Stomach (tissue), 9 donors: ENCODE results near the gene CNTNAP3. TPM values are rescaled to one million over a fixed set of nuclear protein-coding genes. Genes with fewer than 3 reads are reported as not detected.
"Not testable (repeated sequence)": the region's sequence is repeated elsewhere in the genome, so short reads cannot be mapped to it uniquely, and the experiment has no call there.

Source experiments
- DNase-seq, 2 donors: peaks; one replicate each; pipeline versions ENCODE4 v3.0.0 to v3.0.0-alpha.2; 2013 to 2019
- H3K27ac ChIP-seq, 5 donors: fragments of 200-600 bp in 4 of 5; sonication (generic) in 4 of 5; one replicate each; pipeline ENCODE4 v1.5.1; 2013 to 2019; ENCODE audit warnings: mild to moderate bottlenecking in 1 of 5, moderate library complexity in 1 of 5
- H3K27me3 ChIP-seq, 3 donors: fragments of 200-600 bp; sonication (generic); one replicate each; pipeline ENCODE4 v1.5.1; 2017 to 2019; ENCODE audit warnings: mixed run types in 1 of 3
- H3K36me3 ChIP-seq, 4 donors: fragments of 200-600 bp; sonication (generic); 1 replicate in 3 of 4; 2 replicates in 1 of 4; pipeline ENCODE4 v1.5.1; 2016 to 2019
- H3K4me1 ChIP-seq, 4 donors: fragments of 200-600 bp; sonication (generic); one replicate each; pipeline ENCODE4 v1.5.1; 2016 to 2019
- H3K4me3 ChIP-seq, 4 donors: fragments of 200-600 bp; sonication (generic) in 3 of 4; one replicate each; pipeline ENCODE4 v1.5.1; 2016 to 2019; ENCODE audit warnings: mild to moderate bottlenecking in 1 of 4
- H3K9me3 ChIP-seq, 4 donors: fragments of 200-600 bp; sonication (generic); one replicate each; pipeline ENCODE4 v1.5.1; 2016 to 2019
- CTCF ChIP-seq, 7 experiments: fragments of 450-650 bp in 4 of 7; fragments of 200-600 bp in 3 of 7; sonication (generic) in 3 of 7; IDR thresholded peaks; one replicate each; pipeline ENCODE4 v1.5.1; 2016 to 2019; ENCODE audit warnings: antibody characterized with exemption in 7 of 7, control low read depth in 2 of 7, mild to moderate bottlenecking in 1 of 7
- EP300 ChIP-seq: sonication (generic); formaldehyde crosslinking; IDR thresholded peaks from one replicate; pipeline ENCODE4 v1.6.1; 2017; ENCODE audit warnings: antibody characterized with exemption
- POLR2A ChIP-seq, 4 donors: fragments of 450-650 bp; IDR thresholded peaks; one replicate each; pipeline ENCODE4 v1.6.1; 2016; ENCODE audit warnings: antibody characterized with exemption in 4 of 4, control low read depth in 2 of 4, mild to moderate bottlenecking in 1 of 4, moderate library complexity in 1 of 4
- POLR2AphosphoS5 ChIP-seq, 3 donors: sonication (generic); formaldehyde crosslinking; IDR thresholded peaks; one replicate each; pipeline ENCODE4 v1.6.1; 2016; ENCODE audit warnings: antibody characterized with exemption in 3 of 3
- WGBS, 5 donors: extraction: QIAGEN DNeasy Blood & Tissue Kit in 3 of 5; methylation state at CpG; one replicate each; pipeline versions ENCODE4 v1.1.5 to v1.1.7; 2013 to 2018; 5-methylcytosine and 5-hydroxymethylcytosine counted together
- intact Hi-C: fragments of 100-400 bp; cut with DNase I; formaldehyde crosslinking; loops from one replicate; pipeline ENCODE4 v1.15.1; 2023; ENCODE audit warnings: low total_unique reads
- polyA plus RNA-seq, 3 donors: library from polyadenylated mRNA; stranded (reverse); fragments of 200-250 nt; gene quantifications; one replicate each; pipeline ENCODE4 v1.2.3, GENCODE V29; 2013
- total RNA-seq, 5 donors: library from RNA; depleted of rRNA; stranded (reverse); fragments of >200 nt; gene quantifications; one replicate each; pipeline versions ENCODE4 v1.1.0 to v1.2.3, GENCODE V29; 2014 to 2016
- donor health status: healthy with polysubstance abuse.
- donor health status: Bipolar disorder and iron deficiency.
- donor health status: healthy.

Gene CNTNAP3
- total and polyA plus RNA-seq, 8 donors: 0.25 to 12.3 (median 2.8) TPM; not detected in 3

GRCh38 chr9:39132826-39133552 lies 155.0 kb downstream of the CNTNAP3 start:
- intact Hi-C loops, H3K4me1 ChIP-seq, H3K27ac ChIP-seq, H3K9me3 ChIP-seq, H3K4me3 ChIP-seq, H3K27me3 ChIP-seq, H3K36me3 ChIP-seq: not testable (repeated sequence)
- WGBS, 5 donors: 25 to 75% (median 46%) methylated on average over 7 to 48 of the region's 51 CpGs
- DNase-seq: peak in 1 of 2 donors; percentile 1

GRCh38 chr9:39121401-39121800 lies 166.6 kb downstream of the CNTNAP3 start:
- H3K36me3 ChIP-seq, H3K27me3 ChIP-seq, intact Hi-C loops, H3K9me3 ChIP-seq, H3K27ac ChIP-seq, H3K4me3 ChIP-seq, H3K4me1 ChIP-seq: not testable (repeated sequence)
- DNase-seq: peak in 1 of 2 donors; percentile 33
- WGBS, 5 donors: 19 to 60% (median 41%) methylated on average over 1 to 2 of the region's 2 CpGs; no CpG with 5 or more reads in 1 of the 5 donors

DNA sequence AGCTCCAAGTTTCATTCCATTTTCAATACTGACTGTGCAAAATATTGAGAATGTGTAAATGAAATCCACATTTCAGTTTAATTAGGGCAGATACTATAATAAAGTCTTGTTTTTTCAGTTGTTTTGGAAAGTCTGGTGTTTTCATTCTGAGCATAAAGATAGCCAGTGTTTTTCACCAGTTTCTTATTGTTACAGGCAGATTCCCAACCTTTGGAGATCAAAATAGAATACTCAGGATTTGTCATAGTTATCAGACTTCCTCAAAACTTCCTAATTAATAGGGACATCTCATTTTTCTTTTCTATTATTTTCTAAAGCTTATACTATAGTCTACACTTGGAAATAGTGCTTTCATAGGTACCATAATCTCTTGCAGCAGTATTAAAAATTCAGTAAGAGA lies 176.2 kb downstream of the CNTNAP3 start:
- H3K9me3 ChIP-seq, intact Hi-C loops, H3K27me3 ChIP-seq, H3K4me1 ChIP-seq, H3K27ac ChIP-seq, DNase-seq, H3K36me3 ChIP-seq, H3K4me3 ChIP-seq: not testable (repeated sequence)

- no peaks in the 10 kb centered on the region for H3K9me3 ChIP-seq
- H3K27ac ChIP-seq: no peak overlapping the region
- DNase-seq: no peak
- TF ChIP-seq CTCF (IDR thresholded peaks at IDR 0.05) (no peak), POLR2AphosphoS5 (IDR thresholded peaks at IDR 0.05) (no peak), EP300 (no peak), POLR2A (IDR thresholded peaks at IDR 0.05) (no peak)
- intact Hi-C loops: no loop called here
- no peaks in the 10 kb centered on the region for H3K36me3 ChIP-seq
- no peaks in the 10 kb centered on the region for H3K27me3 ChIP-seq
- H3K4me3 ChIP-seq: no peak overlapping the region
- WGBS, 5 donors: 86 to 95% (median 88%) methylated on average over 9 of the region's 9 CpGs
- no peaks in the 10 kb centered on the region for H3K4me1 ChIP-seq
Measured at GRCh38 chr9:39108145-39108544, 179.8 kb downstream of the CNTNAP3 start.

- 67 to 92% (median 88%) methylated on average over 1 of the region's 1 CpG for WGBS, 5 donors
- intact Hi-C loops, H3K4me1 ChIP-seq, H3K9me3 ChIP-seq, H3K4me3 ChIP-seq, H3K27ac ChIP-seq, H3K27me3 ChIP-seq, H3K36me3 ChIP-seq, DNase-seq: not testable (repeated sequence)
Measured at GRCh38 chr9:39097208-39097607, 190.8 kb downstream of the CNTNAP3 start.

DNA sequence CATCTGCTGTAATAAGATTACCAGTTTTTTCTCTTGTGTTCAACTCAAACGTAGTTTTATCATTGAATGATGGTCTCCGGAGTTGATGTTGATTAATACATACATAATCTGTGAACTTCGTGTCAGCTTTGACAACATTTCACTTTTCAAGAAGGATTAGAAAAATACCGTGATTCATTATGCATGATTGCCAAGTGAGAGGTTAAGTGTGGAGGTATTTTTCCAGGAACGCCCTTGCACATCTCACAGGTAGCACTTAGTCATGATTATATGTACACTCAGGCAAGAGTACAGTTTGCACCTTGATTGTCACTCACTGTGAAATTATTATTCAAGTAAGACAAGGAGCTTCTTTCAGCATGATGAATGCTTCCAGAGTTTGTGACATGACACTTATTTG lies 202.7 kb downstream of the CNTNAP3 start:
- H3K9me3 ChIP-seq, H3K4me3 ChIP-seq, H3K4me1 ChIP-seq, DNase-seq, H3K36me3 ChIP-seq, intact Hi-C loops, H3K27me3 ChIP-seq, H3K27ac ChIP-seq: not testable (repeated sequence)
- 62 to 83% (median 70%) methylated on average over 5 of the region's 5 CpGs for WGBS, 5 donors

DNA sequence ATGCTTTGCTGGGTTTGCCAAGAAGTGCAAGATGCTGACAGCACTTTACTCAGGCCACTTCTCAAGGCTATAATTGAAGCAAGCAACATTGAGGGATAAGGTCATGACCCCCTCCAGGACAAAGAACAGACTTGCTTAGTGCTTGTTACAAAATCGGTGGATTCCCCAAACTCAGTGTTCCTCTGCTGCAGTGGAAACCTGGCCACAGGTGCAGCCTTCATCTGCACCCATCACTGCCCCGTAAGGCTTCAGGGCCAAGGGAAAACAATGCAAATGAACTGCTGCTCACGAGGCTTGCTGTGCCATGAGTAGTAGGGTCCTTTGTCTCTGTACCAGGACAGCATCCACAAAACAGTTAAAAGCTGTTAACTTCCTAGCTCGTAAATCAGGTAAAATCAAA lies 205.4 kb downstream of the CNTNAP3 start:
- 61 to 78% (median 70%) methylated on average over 4 of the region's 4 CpGs for WGBS, 5 donors
- DNase-seq, intact Hi-C loops: not testable (repeated sequence)

DNA sequence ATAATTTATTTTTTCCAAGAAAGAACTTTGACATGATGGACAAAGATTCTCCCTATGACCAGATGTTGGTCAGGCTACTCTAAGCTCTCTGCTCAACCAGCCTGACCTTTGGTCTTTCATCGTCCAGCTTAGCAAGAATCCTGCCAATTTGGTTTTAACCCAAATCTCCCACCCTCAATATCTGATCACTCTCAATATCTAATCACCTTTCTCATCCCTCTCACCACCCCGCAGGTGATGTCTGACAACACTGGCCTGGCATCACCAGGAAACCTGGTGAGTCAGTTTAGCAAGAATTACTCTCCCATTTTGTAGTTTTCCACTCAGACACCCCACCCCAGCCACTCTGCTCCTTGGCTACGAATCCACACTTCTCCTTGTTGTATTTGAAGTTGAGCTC lies 207.9 kb downstream of the CNTNAP3 start:
- DNase-seq, H3K27ac ChIP-seq, H3K36me3 ChIP-seq, H3K9me3 ChIP-seq, intact Hi-C loops, H3K4me1 ChIP-seq, H3K4me3 ChIP-seq, H3K27me3 ChIP-seq: not testable (repeated sequence)
- WGBS, 5 donors: 54 to 80% (median 61%) methylated on average over 3 of the region's 3 CpGs

More for the DNA sequence above, 205.4 kb downstream of the CNTNAP3 start:
- H3K36me3 ChIP-seq, H3K4me1 ChIP-seq, H3K9me3 ChIP-seq, H3K4me3 ChIP-seq, H3K27me3 ChIP-seq, H3K27ac ChIP-seq: not testable (repeated sequence)
